SK-N-SH (cell line): Measurements from ENCODE around the gene HRH3. TPM values are rescaled to one million over a fixed set of nuclear protein-coding genes. Genes with fewer than 3 reads are reported as not detected.

Source experiments
- CTCF ChIA-PET: fragments of 300-600, 350-600 bp; formaldehyde crosslinking; extraction: SDS; loops from one replicate; lab custom pipeline; 2021; lab: Yijun Ruan, JAX
- POLR2A ChIA-PET: fragments of 350-600 bp; sonication (Branson Sonifier 250); formaldehyde crosslinking; extraction: SDS; loops from one replicate; lab custom pipeline; 2020; ENCODE audit warnings: antibody characterized with exemption, inconsistent platforms; lab: Yijun Ruan, JAX
- DNase-seq: peaks from one replicate; pipeline ENCODE4 v3.0.0; 2012
- H2AFZ ChIP-seq: fragments of 200-600 bp; sonication (generic); 2 replicates; pipeline ENCODE4 v1.8.1; 2016; ENCODE audit warnings: antibody characterized with exemption, mild to moderate bottlenecking, low read depth
- H3F3A ChIP-seq: fragments of 200-600 bp; sonication (generic); replicated peaks from 2 replicates; pipeline ENCODE3; 2016; ENCODE audit warnings: antibody characterized with exemption, mild to moderate bottlenecking; ENCODE audit not compliant: insufficient read depth
- H3K27ac ChIP-seq, 2 experiments: fragments of 200-500 bp in 1 of 2; fragments of 200-600 bp in 1 of 2; sonication (Bioruptor generic) in 1 of 2; sonication (generic), shearing (Covaris generic) in 1 of 2; 2 replicates each; pipeline versions ENCODE4 v1.5.1 to v1.6.1; 2014 to 2016; ENCODE audit warnings: low read depth in 2 of 2, inconsistent platforms in 1 of 2, low read length in 1 of 2, mild to moderate bottlenecking in 1 of 2, mixed read lengths in 1 of 2
- H3K27me3 ChIP-seq: fragments of 200-600 bp; sonication (generic), shearing (Covaris generic); 2 replicates; pipeline ENCODE4 v1.6.1; 2016; ENCODE audit warnings: mixed run types; ENCODE audit not compliant: insufficient read depth
- H3K36me3 ChIP-seq, 2 experiments: fragments of 200-500 bp in 1 of 2; fragments of 200-600 bp in 1 of 2; sonication (Bioruptor generic) in 1 of 2; sonication (generic) in 1 of 2; replicated peaks in 1 of 2; 2 replicates each; pipeline versions ENCODE3 to v1.5.1; 2014 to 2016; ENCODE audit warnings: low read length in 1 of 2, mild to moderate bottlenecking in 1 of 2; ENCODE audit not compliant: insufficient read depth in 2 of 2, control insufficient read depth in 1 of 2
- H3K4me1 ChIP-seq, 2 experiments: fragments of 200-500 bp in 1 of 2; fragments of 200-600 bp in 1 of 2; sonication (Bioruptor generic) in 1 of 2; sonication (generic), shearing (Covaris generic) in 1 of 2; 2 replicates each; pipeline versions ENCODE4 v1.5.1 to v1.6.1; 2014 to 2016; ENCODE audit warnings: low read depth in 1 of 2, low read length in 1 of 2, mixed run types in 1 of 2; ENCODE audit not compliant: insufficient read depth in 2 of 2, control insufficient read depth in 1 of 2
- H3K4me2 ChIP-seq: fragments of 200-600 bp; sonication (generic), shearing (Covaris generic); 2 replicates; pipeline ENCODE4 v1.6.1; 2017; ENCODE audit warnings: mixed run types
- H3K4me3 ChIP-seq, 2 experiments: fragments of 200-500 bp in 1 of 2; fragments of 200-600 bp in 1 of 2; sonication (Bioruptor generic) in 1 of 2; sonication (generic), shearing (Covaris generic) in 1 of 2; 2 replicates each; pipeline versions ENCODE4 v1.5.1 to v1.8.1; 2014 to 2016; ENCODE audit warnings: low read depth in 2 of 2, inconsistent platforms in 1 of 2, low read length in 1 of 2, mild to moderate bottlenecking in 1 of 2, mixed read lengths in 1 of 2, moderate library complexity in 1 of 2
- H3K79me2 ChIP-seq: fragments of 200-600 bp; sonication (generic); 2 replicates; pipeline ENCODE4 v1.8.1; 2017; ENCODE audit warnings: mild to moderate bottlenecking; ENCODE audit not compliant: insufficient read depth
- H3K9ac ChIP-seq: fragments of 200-600 bp; sonication (generic); 2 replicates; pipeline ENCODE4 v1.6.1; 2017; ENCODE audit warnings: mixed run types
- H3K9me2 ChIP-seq: fragments of 200-600 bp; sonication (generic); 2 replicates; pipeline ENCODE4 v1.6.1; 2017; ENCODE audit warnings: mixed run types
- H3K9me3 ChIP-seq: fragments of 200-600 bp; sonication (generic); 2 replicates; pipeline ENCODE4 v1.6.1; 2017; ENCODE audit warnings: mixed run types, mild to moderate bottlenecking, moderate library complexity
- H4K20me1 ChIP-seq: fragments of 200-600 bp; sonication (generic); 2 replicates; pipeline ENCODE4 v1.6.1; 2017; ENCODE audit warnings: mild to moderate bottlenecking, mixed run types; ENCODE audit not compliant: insufficient read depth
- EZH2phosphoT487 ChIP-seq: fragments of 200-600 bp; sonication (generic); IDR thresholded peaks from 2 replicates; pipeline ENCODE4 v1.6.1; 2017; ENCODE audit warnings: low read depth, mixed run types, mild to moderate bottlenecking, antibody characterized with exemption, moderate library complexity, borderline replicate concordance
- MXI1 ChIP-seq: IDR thresholded peaks from 2 replicates; pipeline ENCODE4 v1.6.1; 2012; ENCODE audit warnings: mild to moderate bottlenecking, low read depth, low read length, improper control_type of control experiment
- POLR2AphosphoS5 ChIP-seq: IDR thresholded peaks from 2 replicates; pipeline ENCODE4 v1.6.1; 2012; ENCODE audit warnings: low read depth, low read length
- RCOR1 ChIP-seq: fragments of 150-350 bp; IDR thresholded peaks from 2 replicates; pipeline ENCODE4 v1.6.1; 2017; ENCODE audit warnings: antibody characterized with exemption, low read length
- RXRA ChIP-seq: IDR thresholded peaks from 2 replicates; pipeline ENCODE4 v1.4.0; 2012; ENCODE audit warnings: low read depth, mild to moderate bottlenecking, borderline replicate concordance
- SMC3 ChIP-seq: IDR thresholded peaks from 2 replicates; pipeline ENCODE4 v1.6.1; 2012; ENCODE audit warnings: low read depth, low read length, improper control_type of control experiment
- TEAD4 ChIP-seq: IDR thresholded peaks from 2 replicates; pipeline ENCODE4 v1.4.0; 2012; ENCODE audit warnings: mild to moderate bottlenecking, borderline replicate concordance; ENCODE audit not compliant: insufficient read depth
- WGBS: methylation state at CpG from one replicate; pipeline ENCODE4 v1.1.6; 2017; ENCODE audit warnings: low lambda C conversion rate; 5-methylcytosine and 5-hydroxymethylcytosine counted together
- polyA plus RNA-seq, 3 experiments: library from polyadenylated mRNA; depleted of rRNA; stranded (reverse); fragments of >200 nt; gene quantifications; 2 replicates each; pipeline ENCODE4 v1.2.3, GENCODE V29; 2012
- TF ChIP-seq, protein P1 (sequence below): IDR thresholded peaks from 2 replicates; pipeline ENCODE4 v1.6.1; 2012; ENCODE audit warnings: mild to moderate bottlenecking, low read depth, low read length, moderate library complexity

HRH3 gene
- polyA plus RNA-seq, 1 of the 3 experiments (the other 2 are of a cell fraction) = 0.02 TPM

DNA sequence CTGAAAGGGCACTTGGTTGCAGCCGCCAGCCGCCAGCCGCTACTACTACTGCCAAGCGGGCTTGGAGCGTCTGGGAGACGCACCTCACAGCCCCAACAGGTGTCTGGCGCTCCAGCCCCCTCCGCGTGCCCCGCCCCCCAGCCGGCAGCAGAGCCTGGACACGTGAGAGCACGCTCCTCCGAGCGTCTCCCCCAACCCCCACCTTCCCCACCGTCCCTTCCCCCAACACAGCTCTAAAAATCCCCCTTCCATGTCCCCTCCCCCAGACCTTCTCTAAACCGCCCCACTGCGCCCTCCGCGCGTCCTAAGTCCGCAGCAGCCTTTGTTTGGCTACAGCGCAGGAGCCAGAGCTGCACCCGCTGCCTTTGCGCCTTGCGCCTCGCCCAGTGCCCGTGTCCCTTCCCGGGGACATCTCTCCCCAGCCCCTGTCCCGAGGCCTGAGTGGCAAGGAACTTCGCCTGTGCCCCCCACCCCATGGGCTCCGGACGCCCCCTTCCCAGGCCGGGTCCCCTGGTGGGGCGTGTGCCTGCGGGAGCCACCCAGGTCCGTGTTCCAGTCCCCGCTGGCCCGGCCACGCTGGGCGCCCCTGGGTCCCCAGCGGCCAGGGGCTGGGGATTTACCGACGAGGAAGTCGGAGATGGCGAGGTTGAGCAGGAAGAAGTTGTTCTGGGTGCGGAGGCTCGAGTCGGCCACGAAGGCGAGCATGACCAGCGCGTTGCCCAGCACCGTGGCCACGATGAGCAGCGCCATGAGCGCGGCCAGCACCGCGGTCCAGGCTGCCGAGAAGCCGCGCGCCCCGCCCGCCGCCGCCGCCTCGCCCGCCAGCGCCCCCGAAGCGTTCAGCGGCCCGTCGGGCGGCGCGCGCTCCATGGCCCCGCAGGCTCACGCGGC, 732 bp downstream of the HRH3 start:
- H3K27me3 ChIP-seq = peaks cover 34% of the 10 kb centered on the region
- 0 out of 2 replicates have a peak, but pooled peaks cover 8% of the 10 kb centered on the region for H4K20me1 ChIP-seq
- H3K9ac ChIP-seq = no peak overlapping the region
- H3K9me2 ChIP-seq = no peaks in the 10 kb centered on the region
- no peak overlapping the region for H3K27ac ChIP-seq
- H3K4me1 ChIP-seq = peaks cover 0 to 16% of the 10 kb centered on the region in 2 experiments; a peak in 1 of 4 replicates
- no peaks in the 10 kb centered on the region for H3K36me3 ChIP-seq
- no peaks in the 10 kb centered on the region for H3K79me2 ChIP-seq
- peak; percentile 74 for DNase-seq
- TF ChIP-seq MXI1 = peak; percentile 26; the same call in 1 of the 2 replicates
- TF ChIP-seq, protein P1, sequence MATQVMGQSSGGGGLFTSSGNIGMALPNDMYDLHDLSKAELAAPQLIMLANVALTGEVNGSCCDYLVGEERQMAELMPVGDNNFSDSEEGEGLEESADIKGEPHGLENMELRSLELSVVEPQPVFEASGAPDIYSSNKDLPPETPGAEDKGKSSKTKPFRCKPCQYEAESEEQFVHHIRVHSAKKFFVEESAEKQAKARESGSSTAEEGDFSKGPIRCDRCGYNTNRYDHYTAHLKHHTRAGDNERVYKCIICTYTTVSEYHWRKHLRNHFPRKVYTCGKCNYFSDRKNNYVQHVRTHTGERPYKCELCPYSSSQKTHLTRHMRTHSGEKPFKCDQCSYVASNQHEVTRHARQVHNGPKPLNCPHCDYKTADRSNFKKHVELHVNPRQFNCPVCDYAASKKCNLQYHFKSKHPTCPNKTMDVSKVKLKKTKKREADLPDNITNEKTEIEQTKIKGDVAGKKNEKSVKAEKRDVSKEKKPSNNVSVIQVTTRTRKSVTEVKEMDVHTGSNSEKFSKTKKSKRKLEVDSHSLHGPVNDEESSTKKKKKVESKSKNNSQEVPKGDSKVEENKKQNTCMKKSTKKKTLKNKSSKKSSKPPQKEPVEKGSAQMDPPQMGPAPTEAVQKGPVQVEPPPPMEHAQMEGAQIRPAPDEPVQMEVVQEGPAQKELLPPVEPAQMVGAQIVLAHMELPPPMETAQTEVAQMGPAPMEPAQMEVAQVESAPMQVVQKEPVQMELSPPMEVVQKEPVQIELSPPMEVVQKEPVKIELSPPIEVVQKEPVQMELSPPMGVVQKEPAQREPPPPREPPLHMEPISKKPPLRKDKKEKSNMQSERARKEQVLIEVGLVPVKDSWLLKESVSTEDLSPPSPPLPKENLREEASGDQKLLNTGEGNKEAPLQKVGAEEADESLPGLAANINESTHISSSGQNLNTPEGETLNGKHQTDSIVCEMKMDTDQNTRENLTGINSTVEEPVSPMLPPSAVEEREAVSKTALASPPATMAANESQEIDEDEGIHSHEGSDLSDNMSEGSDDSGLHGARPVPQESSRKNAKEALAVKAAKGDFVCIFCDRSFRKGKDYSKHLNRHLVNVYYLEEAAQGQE = no peak
- H3F3A ChIP-seq = no peaks in the 10 kb centered on the region
- H2AFZ ChIP-seq = no peak overlapping the region
- H3K9me3 ChIP-seq = no peaks in the 10 kb centered on the region
- peak overlapping the region in 1 of 2 experiments; percentile 40; a peak in 3 of 4 replicates for H3K4me3 ChIP-seq
- POLR2A ChIA-PET = interaction anchor here (1.0 to 1.2 kb wide), 2 partner anchors 16 to 149 kb away, joined by 3 to 5 read pairs; no protein-coding TSS in a partner anchor
- 3% methylated on average over 22 of the region's 84 CpGs for WGBS
- CTCF ChIA-PET = interaction anchor here (1.1 to 1.5 kb wide), 3 partner anchors 8 to 83 kb away, joined by 3 to 4 read pairs (median 3); no protein-coding TSS in a partner anchor
- H3K4me2 ChIP-seq = peak overlapping the region; percentile 52; the same call in 1 of the 2 replicates

DNA sequence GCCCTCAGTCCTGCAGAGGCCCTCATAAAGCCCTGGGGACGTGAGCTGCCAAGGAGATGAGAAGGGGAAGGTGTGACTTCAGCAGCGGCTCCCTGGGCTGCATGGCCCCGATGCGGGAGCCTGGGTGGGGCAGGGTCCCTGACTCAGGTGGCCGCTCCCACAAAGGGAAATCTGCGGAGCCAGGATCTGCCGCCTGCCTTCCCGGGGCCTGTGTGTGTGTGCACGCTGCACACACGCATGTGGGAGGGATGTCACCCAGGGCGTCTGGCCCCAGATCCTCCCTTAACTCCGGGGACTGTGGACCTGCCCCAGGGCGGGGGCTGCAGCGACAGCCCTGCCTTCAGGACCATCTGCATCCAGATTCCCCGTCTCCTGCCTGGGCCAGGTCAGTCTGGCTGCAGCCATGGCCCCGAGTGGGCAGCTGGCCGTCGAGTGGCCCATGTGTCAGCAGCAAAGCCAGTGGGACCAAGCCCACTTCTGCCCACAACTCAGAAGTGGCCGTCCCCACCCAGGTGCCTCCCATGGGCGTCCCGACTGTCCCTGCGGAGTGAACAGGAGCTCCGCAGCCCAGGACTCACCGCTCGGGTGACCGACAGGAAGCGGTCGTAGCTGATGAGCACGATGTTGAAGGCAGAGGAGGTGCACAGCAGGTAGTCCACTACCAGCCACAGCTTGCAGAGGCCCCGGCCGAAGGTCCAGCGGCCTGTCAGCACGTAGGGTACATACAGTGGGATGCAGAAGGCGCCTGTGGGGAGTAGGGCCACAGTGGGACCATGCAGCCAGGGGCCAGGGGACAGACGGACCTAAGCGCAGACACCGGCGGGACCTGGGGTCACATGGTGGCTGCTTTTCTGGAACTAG, 1.9 kb downstream of the HRH3 start:
- Histone ChIP-seq H3K4me2 (no peak overlapping the region), H3K9ac (no peak overlapping the region), H3K36me3 (no peaks in the 10 kb centered on the region), H3K9me3 (no peaks in the 10 kb centered on the region), H3K27ac (no peak overlapping the region), H3K27me3 (peaks cover 34% of the 10 kb centered on the region), H4K20me1 (0 out of 2 replicates have a peak, but pooled peaks cover 8% of the 10 kb centered on the region), H3F3A (no peaks in the 10 kb centered on the region), H3K9me2 (no peaks in the 10 kb centered on the region), H3K4me1 (peaks cover 0 to 16% of the 10 kb centered on the region in 2 experiments; a peak in 1 of 4 replicates), H3K4me3 (no peak overlapping the region; a peak in 1 of 4 replicates), H3K79me2 (no peaks in the 10 kb centered on the region), H2AFZ (no peak overlapping the region)
- 72% methylated on average over 13 of the region's 38 CpGs for WGBS
- TF ChIP-seq POLR2AphosphoS5 = no peak
- no peak for TF ChIP-seq RCOR1
- no peak for TF ChIP-seq EZH2phosphoT487
- no peak for TF ChIP-seq TEAD4
- no peak for TF ChIP-seq SMC3
- TF ChIP-seq RXRA = no peak
- no peak for DNase-seq
- CTCF ChIA-PET = interaction anchor here (1.1 to 1.5 kb wide), 4 partner anchors 9 to 82 kb away, joined by 3 to 4 read pairs (median 3); no protein-coding TSS in a partner anchor
- POLR2A ChIA-PET = no interaction called here
